Measurements from ENCODE around the gene TTLL3. TPM values are rescaled to one million over a fixed set of nuclear protein-coding genes. Genes with fewer than 3 reads are reported as not detected.

The TTLL3 gene
- total and polyA plus RNA-seq, 2 of the 13 experiments (the other 11 are each of a cell fraction or from before 2014, with no cell fraction given): 9.5 to 51.2 TPM

- TF ChIP-seq AKNA (CRISPR knock-in tag; IDR thresholded peaks at IDR 0.05; ENCODE audit: borderline replicate concordance) (no peak), HDAC2 (CRISPR knock-in tag; IDR thresholded peaks at IDR 0.05) (no peak; the same call in 1 of the 2 replicates), ZFP36L1 (CRISPR knock-in tag; IDR thresholded peaks at IDR 0.05) (no peak; the same call in 1 of the 2 replicates), ARNTL (CRISPR knock-in tag; IDR thresholded peaks at IDR 0.05) (no peak), IKZF4 (CRISPR knock-in tag; IDR thresholded peaks at IDR 0.05; ENCODE audit: borderline replicate concordance, low read depth, not compliant biosample characterization) (no peak), SIX1 (CRISPR knock-in tag; IDR thresholded peaks at IDR 0.05; ENCODE audit: borderline replicate concordance) (no peak), ESRRA (CRISPR knock-in tag; IDR thresholded peaks at IDR 0.05; ENCODE audit: low read depth) (peak; percentile 10; the same call in 1 of the 2 replicates), ZSCAN30 (CRISPR knock-in tag; IDR thresholded peaks at IDR 0.05) (no peak), FOXK1 (CRISPR knock-in tag; IDR thresholded peaks at IDR 0.05; ENCODE audit: borderline replicate concordance, low read depth) (no peak), TIGD3 (CRISPR knock-in tag; IDR thresholded peaks at IDR 0.05; ENCODE audit: borderline replicate concordance) (no peak), PHF21A (CRISPR knock-in tag; IDR thresholded peaks at IDR 0.05) (no peak; the same call in 1 of the 2 replicates), POLR2AphosphoS2 (IDR thresholded peaks at IDR 0.05; ENCODE audit: low read depth, low read length) (no peak), SMAD9 (CRISPR knock-in tag; IDR thresholded peaks at IDR 0.05) (0 out of 2 replicates have a peak, but pooled peaks have one; percentile 22), NFRKB (IDR thresholded peaks at IDR 0.05) (no peak), SOX6 (IDR thresholded peaks at IDR 0.05) (no peak), SOX6 (CRISPR knock-in tag; IDR thresholded peaks at IDR 0.05) (no peak)
- TF ChIP-seq, protein P1, sequence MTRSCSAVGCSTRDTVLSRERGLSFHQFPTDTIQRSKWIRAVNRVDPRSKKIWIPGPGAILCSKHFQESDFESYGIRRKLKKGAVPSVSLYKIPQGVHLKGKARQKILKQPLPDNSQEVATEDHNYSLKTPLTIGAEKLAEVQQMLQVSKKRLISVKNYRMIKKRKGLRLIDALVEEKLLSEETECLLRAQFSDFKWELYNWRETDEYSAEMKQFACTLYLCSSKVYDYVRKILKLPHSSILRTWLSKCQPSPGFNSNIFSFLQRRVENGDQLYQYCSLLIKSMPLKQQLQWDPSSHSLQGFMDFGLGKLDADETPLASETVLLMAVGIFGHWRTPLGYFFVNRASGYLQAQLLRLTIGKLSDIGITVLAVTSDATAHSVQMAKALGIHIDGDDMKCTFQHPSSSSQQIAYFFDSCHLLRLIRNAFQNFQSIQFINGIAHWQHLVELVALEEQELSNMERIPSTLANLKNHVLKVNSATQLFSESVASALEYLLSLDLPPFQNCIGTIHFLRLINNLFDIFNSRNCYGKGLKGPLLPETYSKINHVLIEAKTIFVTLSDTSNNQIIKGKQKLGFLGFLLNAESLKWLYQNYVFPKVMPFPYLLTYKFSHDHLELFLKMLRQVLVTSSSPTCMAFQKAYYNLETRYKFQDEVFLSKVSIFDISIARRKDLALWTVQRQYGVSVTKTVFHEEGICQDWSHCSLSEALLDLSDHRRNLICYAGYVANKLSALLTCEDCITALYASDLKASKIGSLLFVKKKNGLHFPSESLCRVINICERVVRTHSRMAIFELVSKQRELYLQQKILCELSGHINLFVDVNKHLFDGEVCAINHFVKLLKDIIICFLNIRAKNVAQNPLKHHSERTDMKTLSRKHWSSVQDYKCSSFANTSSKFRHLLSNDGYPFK (CRISPR knock-in tag; IDR thresholded peaks at IDR 0.05; ENCODE audit: borderline replicate concordance): no peak
- TF ChIP-seq, protein P2, sequence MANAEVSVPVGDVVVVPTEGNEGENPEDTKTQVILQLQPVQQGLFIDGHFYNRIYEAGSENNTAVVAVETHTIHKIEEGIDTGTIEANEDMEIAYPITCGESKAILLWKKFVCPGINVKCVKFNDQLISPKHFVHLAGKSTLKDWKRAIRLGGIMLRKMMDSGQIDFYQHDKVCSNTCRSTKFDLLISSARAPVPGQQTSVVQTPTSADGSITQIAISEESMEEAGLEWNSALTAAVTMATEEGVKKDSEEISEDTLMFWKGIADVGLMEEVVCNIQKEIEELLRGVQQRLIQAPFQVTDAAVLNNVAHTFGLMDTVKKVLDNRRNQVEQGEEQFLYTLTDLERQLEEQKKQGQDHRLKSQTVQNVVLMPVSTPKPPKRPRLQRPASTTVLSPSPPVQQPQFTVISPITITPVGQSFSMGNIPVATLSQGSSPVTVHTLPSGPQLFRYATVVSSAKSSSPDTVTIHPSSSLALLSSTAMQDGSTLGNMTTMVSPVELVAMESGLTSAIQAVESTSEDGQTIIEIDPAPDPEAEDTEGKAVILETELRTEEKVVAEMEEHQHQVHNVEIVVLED (CRISPR knock-in tag; IDR thresholded peaks at IDR 0.05; ENCODE audit: borderline replicate concordance): no peak
These were observed 40.4 kb upstream of the TTLL3 start, which contains the start of gene CAMK1 (continued) for GRCh38 chr3:9769426-9770275.

Measured in HepG2 (cell line).